CD14-positive monocyte (primary cell): ENCODE data around the gene PLAAT4. TPM values are rescaled to one million over a fixed set of nuclear protein-coding genes. Genes with fewer than 3 reads are reported as not detected.

Source experiments
- DNase-seq, 3 donors: peaks; one replicate each; pipeline ENCODE4 v3.0.0-alpha.2; 2011 to 2022
- H2AFZ ChIP-seq: 2 replicates; pipeline ENCODE4 v1.6.0; 2012; ENCODE audit warnings: mild to moderate bottlenecking, low read depth, low read length, inconsistent platforms; ENCODE audit not compliant: insufficient read depth, poor library complexity, severe bottlenecking
- H3K27ac ChIP-seq, 2 donors: 1 replicate in 1 of 2; 2 replicates in 1 of 2; pipeline ENCODE4 v1.5.1; 2012 to 2013; ENCODE audit warnings: low read length in 2 of 2, control low read depth in 1 of 2, inconsistent platforms in 1 of 2, low read depth in 1 of 2, mild to moderate bottlenecking in 1 of 2
- H3K27me3 ChIP-seq, 2 donors: one replicate each; pipeline versions ENCODE4 v1.6.0 to v1.6.1; 2011 to 2013; ENCODE audit warnings: low read length in 2 of 2; ENCODE audit not compliant: control insufficient read depth in 2 of 2, insufficient read depth in 2 of 2
- H3K36me3 ChIP-seq, 2 donors: replicated peaks in 1 of 2; 1 replicate in 1 of 2; 2 replicates in 1 of 2; pipeline versions ENCODE4 v1.5.1 to v1.6.1; 2012 to 2013; ENCODE audit warnings: low read length in 2 of 2, control low read depth in 1 of 2, inconsistent platforms in 1 of 2, mild to moderate bottlenecking in 1 of 2; ENCODE audit not compliant: insufficient read depth in 2 of 2, control insufficient read depth in 1 of 2
- H3K4me1 ChIP-seq, 2 donors: 1 replicate in 1 of 2; 2 replicates in 1 of 2; pipeline versions ENCODE4 v1.5.1 to v1.6.1; 2012 to 2013; ENCODE audit warnings: low read length in 2 of 2, control low read depth in 1 of 2, inconsistent platforms in 1 of 2, mild to moderate bottlenecking in 1 of 2, moderate library complexity in 1 of 2; ENCODE audit not compliant: insufficient read depth in 2 of 2, control insufficient read depth in 1 of 2
- H3K4me2 ChIP-seq: replicated peaks from 2 replicates; pipeline ENCODE3; 2012; ENCODE audit warnings: low read length, moderate library complexity, mild to moderate bottlenecking; ENCODE audit not compliant: poor library complexity, severe bottlenecking; ENCODE audit errors: extremely low read depth
- H3K4me3 ChIP-seq, 3 experiments: fragments of 200-600 bp in 1 of 3; sonication (generic) in 1 of 3; replicated peaks in 1 of 3; 1 replicate in 2 of 3; 2 replicates in 1 of 3; pipeline ENCODE4 v1.5.1; 2011 to 2013; ENCODE audit warnings: low read length in 3 of 3, mild to moderate bottlenecking in 3 of 3, control low read depth in 2 of 3, low read depth in 2 of 3, inconsistent platforms in 1 of 3, moderate library complexity in 1 of 3
- H3K79me2 ChIP-seq: 2 replicates; pipeline ENCODE4 v1.6.0; 2012; ENCODE audit warnings: mild to moderate bottlenecking, control low read depth, inconsistent platforms, low read length, moderate library complexity; ENCODE audit not compliant: insufficient read depth
- H3K9ac ChIP-seq: 2 replicates; pipeline ENCODE4 v1.6.0; 2017; ENCODE audit warnings: low read length, mild to moderate bottlenecking; ENCODE audit not compliant: insufficient read depth, poor library complexity, severe bottlenecking
- H3K9me3 ChIP-seq, 2 donors: replicated peaks in 1 of 2; 1 replicate in 1 of 2; 2 replicates in 1 of 2; pipeline versions ENCODE4 v1.5.1 to v1.6.1; 2012 to 2013; ENCODE audit warnings: low read length in 2 of 2, control low read depth in 1 of 2; ENCODE audit not compliant: control insufficient read depth in 1 of 2, insufficient read depth in 1 of 2
- H4K20me1 ChIP-seq: 2 replicates; pipeline ENCODE4 v1.6.0; 2012; ENCODE audit warnings: mild to moderate bottlenecking, low read length, control low read depth, moderate library complexity; ENCODE audit not compliant: insufficient read depth
- H3K27ac Mint-ChIP-seq, 7 donors: one replicate each; pipeline ENCODE4 v1.8.0; 2020; ENCODE audit warnings: mild to moderate bottlenecking in 7 of 7, mixed read lengths in 7 of 7, moderate library complexity in 6 of 7, inconsistent platforms in 2 of 7
- H3K27me3 Mint-ChIP-seq, 3 donors: one replicate each; pipeline ENCODE4 v1.8.0; 2021 to 2022; ENCODE audit warnings: low read depth in 3 of 3, mild to moderate bottlenecking in 3 of 3, mixed read lengths in 3 of 3, moderate library complexity in 3 of 3, inconsistent platforms in 1 of 3
- H3K36me3 Mint-ChIP-seq, 2 donors: one replicate each; pipeline ENCODE4 v1.8.0; 2020; ENCODE audit warnings: mixed read lengths in 2 of 2, inconsistent platforms in 1 of 2, mild to moderate bottlenecking in 1 of 2
- H3K4me1 Mint-ChIP-seq: one replicate; pipeline ENCODE4 v1.8.0; 2020; ENCODE audit warnings: mild to moderate bottlenecking, mixed read lengths
- H3K4me3 Mint-ChIP-seq, 2 donors: one replicate each; pipeline ENCODE4 v1.8.0; 2020; ENCODE audit warnings: mild to moderate bottlenecking in 2 of 2, mixed read lengths in 2 of 2, moderate library complexity in 1 of 2
- H3K9me3 Mint-ChIP-seq, 7 donors: one replicate each; pipeline ENCODE4 v1.8.0; 2020 to 2022; ENCODE audit warnings: mixed read lengths in 7 of 7, mild to moderate bottlenecking in 6 of 7, moderate library complexity in 6 of 7, inconsistent platforms in 2 of 7
- WGBS: methylation state at CpG from one replicate; pipeline ENCODE4 v1.1.5; 2013; ENCODE audit warnings: missing lambda C conversion rate; ENCODE audit not compliant: insufficient coverage; 5-methylcytosine and 5-hydroxymethylcytosine counted together
- intact Hi-C, 2 donors: fragments of 100-400 bp; cut with micrococcal nuclease; formaldehyde crosslinking; loops; one replicate each; pipeline versions ENCODE4 v1.15.0 to v1.15.1; 2023
- polyA plus RNA-seq, 3 donors: library from polyadenylated mRNA; depleted of rRNA in 1 of 3; unstranded in 2 of 3; stranded (reverse) in 1 of 3; fragments of 300-500 nt in 2 of 3; fragments of >200 nt in 1 of 3; fragmentation: Illumina TruSeq in 2 of 3; gene quantifications; 1 replicate in 2 of 3; 2 replicates in 1 of 3; pipeline ENCODE4 v1.2.3, GENCODE V29; 2012 to 2021
- TF ChIP-seq, protein P1 (sequence below): fragments of 200-600 bp; IDR thresholded peaks from one replicate; pipeline ENCODE4 v1.8.0; 2022; ENCODE audit warnings: antibody characterized with exemption, mild to moderate bottlenecking

PLAAT4 gene
- polyA plus RNA-seq, 3 donors: 55.2 to 119 (median 101) TPM

DNA sequence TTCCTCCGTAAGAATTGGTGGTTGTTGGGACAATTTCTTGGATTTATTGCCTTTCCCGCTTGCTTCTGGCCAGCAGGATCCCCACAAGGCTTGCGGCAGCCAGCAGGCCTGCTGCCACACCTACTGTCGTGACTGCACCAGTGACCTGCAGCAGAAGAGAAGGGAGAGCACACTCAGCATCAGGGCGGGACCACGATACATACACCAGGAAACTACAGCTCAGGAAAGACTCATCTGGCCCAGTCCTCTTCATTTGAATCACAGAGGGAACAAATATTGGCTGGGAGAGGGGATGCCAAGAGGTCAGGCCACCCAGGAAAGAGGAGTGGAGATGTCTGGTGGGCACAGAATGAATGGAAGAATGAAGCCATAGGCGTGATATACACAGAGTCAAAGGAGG lies 16.3 kb downstream of the PLAAT4 start:
- no peak overlapping the region for H3K4me3 Mint-ChIP-seq
- H3K4me3 ChIP-seq: no peak overlapping the region
- peaks cover 8 to 13% of the 10 kb centered on the region in 2 donors for H3K4me1 ChIP-seq
- no peaks in the 10 kb centered on the region for H3K36me3 Mint-ChIP-seq
- intact Hi-C loops: no loop called here
- no peaks in the 10 kb centered on the region for H3K9me3 Mint-ChIP-seq
- H3K27me3 ChIP-seq: no peaks in the 10 kb centered on the region
- DNase-seq: no peak
- no peaks in the 10 kb centered on the region for H3K9me3 ChIP-seq
- H3K9ac ChIP-seq: no peak overlapping the region
- peak overlapping the region in 1 of 7 donors; percentile 45 for H3K27ac Mint-ChIP-seq
- H4K20me1 ChIP-seq: no peaks in the 10 kb centered on the region
- peaks cover 20% of the 10 kb centered on the region for H3K4me1 Mint-ChIP-seq
- H3K27ac ChIP-seq: no peak overlapping the region
- H2AFZ ChIP-seq: no peak overlapping the region
- H3K4me2 ChIP-seq: no peak overlapping the region
- H3K27me3 Mint-ChIP-seq: peaks cover 0 to 14% (median 10%) of the 10 kb centered on the region in 3 donors
- no peaks in the 10 kb centered on the region for H3K36me3 ChIP-seq
- TF ChIP-seq, protein P1, sequence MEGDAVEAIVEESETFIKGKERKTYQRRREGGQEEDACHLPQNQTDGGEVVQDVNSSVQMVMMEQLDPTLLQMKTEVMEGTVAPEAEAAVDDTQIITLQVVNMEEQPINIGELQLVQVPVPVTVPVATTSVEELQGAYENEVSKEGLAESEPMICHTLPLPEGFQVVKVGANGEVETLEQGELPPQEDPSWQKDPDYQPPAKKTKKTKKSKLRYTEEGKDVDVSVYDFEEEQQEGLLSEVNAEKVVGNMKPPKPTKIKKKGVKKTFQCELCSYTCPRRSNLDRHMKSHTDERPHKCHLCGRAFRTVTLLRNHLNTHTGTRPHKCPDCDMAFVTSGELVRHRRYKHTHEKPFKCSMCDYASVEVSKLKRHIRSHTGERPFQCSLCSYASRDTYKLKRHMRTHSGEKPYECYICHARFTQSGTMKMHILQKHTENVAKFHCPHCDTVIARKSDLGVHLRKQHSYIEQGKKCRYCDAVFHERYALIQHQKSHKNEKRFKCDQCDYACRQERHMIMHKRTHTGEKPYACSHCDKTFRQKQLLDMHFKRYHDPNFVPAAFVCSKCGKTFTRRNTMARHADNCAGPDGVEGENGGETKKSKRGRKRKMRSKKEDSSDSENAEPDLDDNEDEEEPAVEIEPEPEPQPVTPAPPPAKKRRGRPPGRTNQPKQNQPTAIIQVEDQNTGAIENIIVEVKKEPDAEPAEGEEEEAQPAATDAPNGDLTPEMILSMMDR: no peak
- WGBS: 87% methylated on average over 3 of the region's 7 CpGs
- no peaks in the 10 kb centered on the region for H3K79me2 ChIP-seq

DNA sequence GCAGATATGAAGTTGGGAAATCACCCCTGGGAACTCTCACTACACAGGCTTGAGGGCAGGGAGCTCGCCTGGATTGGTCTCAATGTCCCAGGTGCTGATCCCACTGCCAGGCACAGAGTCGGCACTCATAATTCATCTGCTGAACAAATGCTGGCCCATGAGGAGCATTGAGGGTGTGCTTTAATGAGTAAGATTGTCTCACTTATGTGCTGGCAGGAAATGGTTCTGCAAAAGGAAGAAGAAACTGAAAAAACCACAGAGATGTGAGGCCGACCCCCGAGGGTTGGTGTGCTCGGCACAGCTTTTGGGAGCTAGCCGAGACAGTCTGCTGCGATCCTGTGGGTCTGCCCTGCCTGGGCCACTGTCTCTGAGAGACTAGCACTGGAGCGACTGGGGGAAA lies 17.2 kb downstream of the PLAAT4 start:
- Histone ChIP-seq H3K9me3 (no peaks in the 10 kb centered on the region), H3K4me2 (peak overlapping the region; percentile 42), H3K4me1 (peaks cover 8 to 13% of the 10 kb centered on the region in 2 donors), H2AFZ (peak overlapping the region; percentile 77), H3K4me3 (peak overlapping the region in 1 of 3 experiments; percentile 35), H3K9ac (peak overlapping the region; percentile 25), H3K79me2 (no peaks in the 10 kb centered on the region), H3K36me3 (no peaks in the 10 kb centered on the region), H3K27ac (peak overlapping the region in 1 of 2 donors; percentile 48), H4K20me1 (no peaks in the 10 kb centered on the region), H3K27me3 (no peaks in the 10 kb centered on the region)
- H3K27ac Mint-ChIP-seq: peak overlapping the region in 5 of 7 donors; percentile 38 to 77 (median 68)
- no peaks in the 10 kb centered on the region for H3K36me3 Mint-ChIP-seq
- H3K4me3 Mint-ChIP-seq: peak overlapping the region; percentile 59 to 80
- WGBS: 0% methylated on average over 7 of the region's 8 CpGs
- intact Hi-C loops: no loop called here
- peaks cover 20% of the 10 kb centered on the region for H3K4me1 Mint-ChIP-seq
- peak in 2 of 3 donors; percentile 20 to 23 for DNase-seq
- H3K9me3 Mint-ChIP-seq: no peaks in the 10 kb centered on the region
- peaks cover 0 to 14% (median 10%) of the 10 kb centered on the region in 3 donors for H3K27me3 Mint-ChIP-seq
- TF ChIP-seq, protein P1: no peak
